Immature natural killer cell (primary cell): ENCODE measurements around the gene TBC1D5. TPM values are rescaled to one million over a fixed set of nuclear protein-coding genes. Genes with fewer than 3 reads are reported as not detected.
"Not testable (repeated sequence)": the region's sequence is repeated elsewhere in the genome, so short reads cannot be mapped to it uniquely, and the experiment has no call there.

Experiments used
- DNase-seq, 3 donors: peaks; one replicate each; pipeline ENCODE4 v3.0.0; 2022; ENCODE audit warnings: mixed read lengths in 1 of 3
- H3K27ac Mint-ChIP-seq, 6 donors: one replicate each; pipeline ENCODE4 v1.8.0; 2020; ENCODE audit warnings: mixed read lengths in 6 of 6, mild to moderate bottlenecking in 5 of 6, inconsistent platforms in 4 of 6, moderate library complexity in 3 of 6
- H3K27me3 Mint-ChIP-seq, 3 donors: one replicate each; pipeline ENCODE4 v1.8.0; 2020 to 2021; ENCODE audit warnings: low read depth in 3 of 3, mild to moderate bottlenecking in 3 of 3, mixed read lengths in 3 of 3, moderate library complexity in 3 of 3, inconsistent platforms in 1 of 3
- H3K36me3 Mint-ChIP-seq, 3 donors: one replicate each; pipeline ENCODE4 v1.8.0; 2020; ENCODE audit warnings: mixed read lengths in 3 of 3, inconsistent platforms in 2 of 3, mild to moderate bottlenecking in 2 of 3
- H3K4me1 Mint-ChIP-seq, 2 donors: one replicate each; pipeline ENCODE4 v1.8.0; 2020; ENCODE audit warnings: inconsistent platforms in 2 of 2, mild to moderate bottlenecking in 2 of 2, mixed read lengths in 2 of 2, moderate library complexity in 1 of 2
- H3K4me3 Mint-ChIP-seq, 5 donors: one replicate each; pipeline ENCODE4 v1.8.0; 2020; ENCODE audit warnings: mild to moderate bottlenecking in 5 of 5, mixed read lengths in 5 of 5, inconsistent platforms in 3 of 5, moderate library complexity in 3 of 5
- H3K9me3 Mint-ChIP-seq, 6 donors: one replicate each; pipeline ENCODE4 v1.8.0; 2020; ENCODE audit warnings: mild to moderate bottlenecking in 6 of 6, mixed read lengths in 6 of 6, inconsistent platforms in 4 of 6, moderate library complexity in 3 of 6
- polyA plus RNA-seq, 3 donors: library from polyadenylated mRNA; unstranded; fragments of 300-500 nt; fragmentation: Illumina TruSeq; gene quantifications; one replicate each; pipeline ENCODE4 v1.2.3, GENCODE V29; 2021

The TBC1D5 gene
- polyA plus RNA-seq, 3 donors from 2014 or later = 20.5 to 49.2 (median 25.8) TPM

- H3K27me3 Mint-ChIP-seq = no peaks in the 10 kb centered on the region
- H3K9me3 Mint-ChIP-seq = peaks cover 4 to 21% (median 9%) of the 10 kb centered on the region in 6 donors
- no peak for DNase-seq
- H3K4me1 Mint-ChIP-seq = peaks cover 4 to 16% of the 10 kb centered on the region in 2 donors
- no peak overlapping the region for H3K4me3 Mint-ChIP-seq
- H3K27ac Mint-ChIP-seq = no peak overlapping the region
- H3K36me3 Mint-ChIP-seq = peaks cover 20 to 38% (median 33%) of the 10 kb centered on the region in 3 donors
Observed at GRCh38 chr3:17717411-17717810, 25.0 kb downstream of the TBC1D5 start.

GRCh38 chr3:17714473-17714872, 28.0 kb downstream of the TBC1D5 start:
- H3K4me1 Mint-ChIP-seq = peaks cover 8 to 34% of the 10 kb centered on the region in 2 donors
- H3K36me3 Mint-ChIP-seq = peaks cover 28 to 38% (median 34%) of the 10 kb centered on the region in 3 donors
- H3K9me3 Mint-ChIP-seq = peaks cover 4 to 21% (median 9%) of the 10 kb centered on the region in 6 donors
- H3K27ac Mint-ChIP-seq = no peak overlapping the region
- no peak for DNase-seq
- H3K27me3 Mint-ChIP-seq = no peaks in the 10 kb centered on the region
- no peak overlapping the region for H3K4me3 Mint-ChIP-seq

GRCh38 chr3:17709236-17709810, 33.1 kb downstream of the TBC1D5 start:
- Mint-ChIP-seq H3K4me3 (no peak overlapping the region), H3K4me1 (peaks cover 4 to 24% of the 10 kb centered on the region in 2 donors), H3K27me3 (no peaks in the 10 kb centered on the region), H3K9me3 (peaks cover 4 to 10% (median 6%) of the 10 kb centered on the region in 6 donors), H3K27ac (no peak overlapping the region), H3K36me3 (peaks cover 15 to 21% (median 16%) of the 10 kb centered on the region in 3 donors)
- no peak for DNase-seq

GRCh38 chr3:17707813-17708543, 34.5 kb downstream of the TBC1D5 start:
- H3K4me3 Mint-ChIP-seq = no peak overlapping the region
- no peaks in the 10 kb centered on the region for H3K27me3 Mint-ChIP-seq
- peaks cover 6 to 11% (median 8%) of the 10 kb centered on the region in 3 donors for H3K36me3 Mint-ChIP-seq
- peak overlapping the region in 2 of 6 donors; percentile 16 to 18 for H3K27ac Mint-ChIP-seq
- peaks cover 0 to 4% (median 0%) of the 10 kb centered on the region in 6 donors for H3K9me3 Mint-ChIP-seq
- DNase-seq = no peak
- H3K4me1 Mint-ChIP-seq = peaks cover 4 to 24% of the 10 kb centered on the region in 2 donors

GRCh38 chr3:17705991-17706390, 36.4 kb downstream of the TBC1D5 start:
- not testable (repeated sequence) for H3K27ac Mint-ChIP-seq, H3K36me3 Mint-ChIP-seq, H3K4me1 Mint-ChIP-seq, H3K27me3 Mint-ChIP-seq, H3K9me3 Mint-ChIP-seq, DNase-seq, H3K4me3 Mint-ChIP-seq

- not testable (repeated sequence) for H3K27ac Mint-ChIP-seq, H3K27me3 Mint-ChIP-seq, H3K4me3 Mint-ChIP-seq, DNase-seq, H3K9me3 Mint-ChIP-seq
- Mint-ChIP-seq H3K4me1 (peaks cover 27 to 37% of the 10 kb centered on the region in 2 donors), H3K36me3 (peaks cover 0 to 14% (median 0%) of the 10 kb centered on the region in 3 donors)
Observed at GRCh38 chr3:17699815-17700214, 42.6 kb downstream of the TBC1D5 start.

GRCh38 chr3:17695665-17696064, 46.8 kb downstream of the TBC1D5 start:
- DNase-seq, H3K27me3 Mint-ChIP-seq, H3K9me3 Mint-ChIP-seq, H3K27ac Mint-ChIP-seq, H3K36me3 Mint-ChIP-seq, H3K4me3 Mint-ChIP-seq: not testable (repeated sequence)
- H3K4me1 Mint-ChIP-seq = peaks cover 40 to 45% of the 10 kb centered on the region in 2 donors

GRCh38 chr3:17693670-17693999, 48.8 kb downstream of the TBC1D5 start:
- H3K9me3 Mint-ChIP-seq, H3K27me3 Mint-ChIP-seq, H3K36me3 Mint-ChIP-seq, H3K4me3 Mint-ChIP-seq, DNase-seq, H3K27ac Mint-ChIP-seq: not testable (repeated sequence)
- H3K4me1 Mint-ChIP-seq = peaks cover 39 to 49% of the 10 kb centered on the region in 2 donors

- not testable (repeated sequence) for DNase-seq, H3K9me3 Mint-ChIP-seq, H3K27me3 Mint-ChIP-seq, H3K36me3 Mint-ChIP-seq, H3K4me3 Mint-ChIP-seq, H3K27ac Mint-ChIP-seq
- H3K4me1 Mint-ChIP-seq = peaks cover 40 to 49% of the 10 kb centered on the region in 2 donors
Observed at GRCh38 chr3:17692846-17693669, 49.4 kb downstream of the TBC1D5 start.

- no peak for DNase-seq
- H3K4me1 Mint-ChIP-seq = peaks cover 5 to 19% of the 10 kb centered on the region in 2 donors
- peak overlapping the region in 2 of 6 donors; percentile 14 to 15 for H3K27ac Mint-ChIP-seq
- H3K9me3 Mint-ChIP-seq = no peaks in the 10 kb centered on the region
- no peaks in the 10 kb centered on the region for H3K27me3 Mint-ChIP-seq
- H3K4me3 Mint-ChIP-seq = no peak overlapping the region
- no peaks in the 10 kb centered on the region for H3K36me3 Mint-ChIP-seq
Observed at GRCh38 chr3:17687566-17687965, 54.9 kb downstream of the TBC1D5 start.

- no peaks in the 10 kb centered on the region for H3K9me3 Mint-ChIP-seq
- no peak for DNase-seq
- no peak overlapping the region for H3K4me3 Mint-ChIP-seq
- no peaks in the 10 kb centered on the region for H3K36me3 Mint-ChIP-seq
- no peaks in the 10 kb centered on the region for H3K27me3 Mint-ChIP-seq
- H3K4me1 Mint-ChIP-seq = peaks cover 5 to 25% of the 10 kb centered on the region in 2 donors
- H3K27ac Mint-ChIP-seq = no peak overlapping the region
Observed at GRCh38 chr3:17686613-17687012, 55.8 kb downstream of the TBC1D5 start.

GRCh38 chr3:17683542-17684207, 58.8 kb downstream of the TBC1D5 start:
- Mint-ChIP-seq H3K9me3 (no peaks in the 10 kb centered on the region), H3K27me3 (peaks cover 0 to 1% (median 0%) of the 10 kb centered on the region in 3 donors), H3K27ac (no peak overlapping the region), H3K4me3 (no peak overlapping the region), H3K36me3 (no peaks in the 10 kb centered on the region), H3K4me1 (peaks cover 6 to 33% of the 10 kb centered on the region in 2 donors)
- no peak for DNase-seq

- Mint-ChIP-seq H3K4me3 (no peak overlapping the region), H3K4me1 (peaks cover 14 to 46% of the 10 kb centered on the region in 2 donors), H3K36me3 (no peaks in the 10 kb centered on the region), H3K27ac (no peak overlapping the region), H3K9me3 (no peaks in the 10 kb centered on the region), H3K27me3 (peaks cover 0 to 1% (median 0%) of the 10 kb centered on the region in 3 donors)
- DNase-seq = no peak
Observed at GRCh38 chr3:17680530-17680929, 61.9 kb downstream of the TBC1D5 start.
